ENCODE data around the gene C1QTNF8. TPM values are rescaled to one million over a fixed set of nuclear protein-coding genes. Genes with fewer than 3 reads are reported as not detected.

The C1QTNF8 gene
- total RNA-seq, 6 donors from 2014 or later = 0.30 TPM; not detected in 5

DNA sequence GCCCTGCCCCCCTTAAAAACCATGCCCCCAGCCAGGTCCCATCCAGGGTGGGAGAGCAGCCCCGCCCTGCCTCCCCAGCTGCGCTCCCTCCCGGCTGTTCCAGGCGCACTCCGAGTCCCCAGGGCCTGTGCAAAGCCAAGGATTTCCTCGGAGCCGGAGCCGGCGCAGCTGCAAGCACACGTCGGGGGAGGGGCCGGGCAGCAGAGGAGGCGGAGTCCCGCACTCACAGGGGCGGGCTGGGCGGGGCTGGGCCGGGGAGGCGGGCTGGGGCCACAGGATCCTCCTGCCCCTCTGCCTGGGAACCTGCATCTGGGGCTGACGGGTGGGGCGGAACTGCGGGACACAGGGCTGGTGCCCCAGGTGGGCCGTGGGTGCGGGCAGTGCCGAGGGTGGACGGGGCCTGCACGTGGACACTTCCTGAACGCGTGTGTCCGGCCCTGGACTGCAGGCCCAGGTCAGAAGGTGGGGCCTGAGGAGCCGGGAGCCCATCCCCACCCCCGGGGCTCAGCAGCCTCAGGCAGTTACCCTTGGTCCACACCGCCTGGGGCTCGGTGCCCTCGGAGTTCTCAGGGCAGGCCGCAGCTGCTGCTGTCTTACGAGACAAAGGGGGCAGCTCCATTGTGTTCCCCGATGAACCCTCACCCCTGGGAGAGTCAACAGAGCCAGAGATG, 47.5 kb downstream of the C1QTNF8 start:
- DNase-seq = peak in 1 of 2 donors; percentile 81
- peak in 1 of 2 donors; percentile 67 for ATAC-seq (ENCODE audit: low FRiP score in 2 of 2)
- H3K27ac ChIP-seq = no peak overlapping the region
- TF ChIP-seq POLR2A (IDR thresholded peaks at IDR 0.05) = no peak
- no peak for TF ChIP-seq POLR2AphosphoS5 (IDR thresholded peaks at IDR 0.05)
- TF ChIP-seq, protein P1, sequence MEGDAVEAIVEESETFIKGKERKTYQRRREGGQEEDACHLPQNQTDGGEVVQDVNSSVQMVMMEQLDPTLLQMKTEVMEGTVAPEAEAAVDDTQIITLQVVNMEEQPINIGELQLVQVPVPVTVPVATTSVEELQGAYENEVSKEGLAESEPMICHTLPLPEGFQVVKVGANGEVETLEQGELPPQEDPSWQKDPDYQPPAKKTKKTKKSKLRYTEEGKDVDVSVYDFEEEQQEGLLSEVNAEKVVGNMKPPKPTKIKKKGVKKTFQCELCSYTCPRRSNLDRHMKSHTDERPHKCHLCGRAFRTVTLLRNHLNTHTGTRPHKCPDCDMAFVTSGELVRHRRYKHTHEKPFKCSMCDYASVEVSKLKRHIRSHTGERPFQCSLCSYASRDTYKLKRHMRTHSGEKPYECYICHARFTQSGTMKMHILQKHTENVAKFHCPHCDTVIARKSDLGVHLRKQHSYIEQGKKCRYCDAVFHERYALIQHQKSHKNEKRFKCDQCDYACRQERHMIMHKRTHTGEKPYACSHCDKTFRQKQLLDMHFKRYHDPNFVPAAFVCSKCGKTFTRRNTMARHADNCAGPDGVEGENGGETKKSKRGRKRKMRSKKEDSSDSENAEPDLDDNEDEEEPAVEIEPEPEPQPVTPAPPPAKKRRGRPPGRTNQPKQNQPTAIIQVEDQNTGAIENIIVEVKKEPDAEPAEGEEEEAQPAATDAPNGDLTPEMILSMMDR (IDR thresholded peaks at IDR 0.05) = no peak
- TF ChIP-seq EP300 (IDR thresholded peaks at IDR 0.05) = no peak
- H3K36me3 ChIP-seq = no peaks in the 10 kb centered on the region
- H3K9me3 ChIP-seq = no peaks in the 10 kb centered on the region
- no peak overlapping the region for H3K4me3 ChIP-seq
- H3K27me3 ChIP-seq = peaks cover 0 to 25% (median 3%) of the 10 kb centered on the region in 4 donors
- 61% methylated on average over 11 of the region's 37 CpGs; no CpG with 5 or more reads in 1 of the 2 donors for WGBS, 2 donors
- H3K4me1 ChIP-seq = peaks cover 0 to 8% (median 0%) of the 10 kb centered on the region in 4 donors

DNA sequence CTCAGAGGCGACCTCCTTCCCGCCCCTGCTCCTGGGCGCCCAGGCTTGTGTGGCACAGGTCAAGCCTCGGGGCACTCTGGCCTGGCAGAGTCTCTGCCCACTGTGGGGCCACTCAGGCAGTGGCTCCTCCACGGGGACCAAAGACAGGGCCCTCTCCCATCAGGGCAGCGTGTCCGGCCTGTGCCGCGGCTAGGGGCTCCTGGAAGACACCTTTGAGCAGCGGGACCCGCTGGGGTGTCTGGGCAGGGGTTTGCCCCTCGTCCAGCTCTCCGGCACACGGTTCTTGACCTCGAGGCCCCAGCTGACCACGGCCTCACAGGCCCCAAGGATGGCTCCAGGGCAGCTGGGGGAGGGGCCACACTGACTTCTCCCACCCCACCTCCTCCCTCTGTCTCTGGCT, 48.2 kb downstream of the C1QTNF8 start:
- Histone ChIP-seq H3K27ac (no peak overlapping the region), H3K36me3 (no peaks in the 10 kb centered on the region), H3K9me3 (no peaks in the 10 kb centered on the region), H3K4me1 (peaks cover 0 to 8% (median 0%) of the 10 kb centered on the region in 4 donors), H3K4me3 (no peak overlapping the region), H3K27me3 (peaks cover 0 to 25% (median 3%) of the 10 kb centered on the region in 4 donors)
- WGBS, 2 donors = 78 to 81% methylated on average over 10 to 15 of the region's 16 CpGs
- ATAC-seq (ENCODE audit: low FRiP score in 2 of 2) (no peak), DNase-seq (peak in 1 of 2 donors; percentile 70)
- no peak for TF ChIP-seq EP300 (IDR thresholded peaks at IDR 0.05)
- no peak for TF ChIP-seq POLR2A (IDR thresholded peaks at IDR 0.05)
- TF ChIP-seq, protein P1 (IDR thresholded peaks at IDR 0.05) = no peak
- no peak for TF ChIP-seq POLR2AphosphoS5 (IDR thresholded peaks at IDR 0.05)

DNA sequence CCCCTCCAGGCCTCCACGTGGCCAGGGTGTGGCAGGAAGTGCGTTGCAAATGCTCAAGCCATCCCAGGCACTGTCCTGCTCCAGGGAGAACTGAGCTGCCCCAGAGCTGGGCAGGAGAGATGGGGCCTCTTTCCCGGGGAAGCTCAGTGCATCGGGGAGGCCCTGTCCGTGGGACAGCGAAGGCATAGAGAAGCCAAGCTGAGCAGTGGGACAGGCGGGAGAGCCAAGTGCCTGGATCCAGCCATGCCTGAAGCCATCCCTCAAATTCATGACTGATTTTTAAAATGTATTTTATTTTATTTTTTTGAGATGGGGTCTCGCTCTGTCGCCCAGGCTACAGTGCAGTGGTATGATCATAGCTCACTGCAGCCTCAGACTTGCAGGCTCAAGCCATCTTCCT, 48.9 kb downstream of the C1QTNF8 start:
- TF ChIP-seq EP300 (IDR thresholded peaks at IDR 0.05) = no peak
- TF ChIP-seq, protein P1 (IDR thresholded peaks at IDR 0.05) = no peak
- TF ChIP-seq POLR2A (IDR thresholded peaks at IDR 0.05) = no peak
- TF ChIP-seq POLR2AphosphoS5 (IDR thresholded peaks at IDR 0.05) = no peak
- H3K9me3 ChIP-seq = no peaks in the 10 kb centered on the region
- H3K27ac ChIP-seq = no peak overlapping the region
- H3K4me3 ChIP-seq = no peak overlapping the region
- no peaks in the 10 kb centered on the region for H3K36me3 ChIP-seq
- peaks cover 0 to 8% (median 0%) of the 10 kb centered on the region in 4 donors for H3K4me1 ChIP-seq
- peaks cover 0 to 25% (median 3%) of the 10 kb centered on the region in 4 donors for H3K27me3 ChIP-seq
- ATAC-seq (ENCODE audit: low FRiP score in 2 of 2) = no peak
- no peak for DNase-seq
- 85 to 93% methylated on average over 7 to 9 of the region's 9 CpGs for WGBS, 2 donors

DNA sequence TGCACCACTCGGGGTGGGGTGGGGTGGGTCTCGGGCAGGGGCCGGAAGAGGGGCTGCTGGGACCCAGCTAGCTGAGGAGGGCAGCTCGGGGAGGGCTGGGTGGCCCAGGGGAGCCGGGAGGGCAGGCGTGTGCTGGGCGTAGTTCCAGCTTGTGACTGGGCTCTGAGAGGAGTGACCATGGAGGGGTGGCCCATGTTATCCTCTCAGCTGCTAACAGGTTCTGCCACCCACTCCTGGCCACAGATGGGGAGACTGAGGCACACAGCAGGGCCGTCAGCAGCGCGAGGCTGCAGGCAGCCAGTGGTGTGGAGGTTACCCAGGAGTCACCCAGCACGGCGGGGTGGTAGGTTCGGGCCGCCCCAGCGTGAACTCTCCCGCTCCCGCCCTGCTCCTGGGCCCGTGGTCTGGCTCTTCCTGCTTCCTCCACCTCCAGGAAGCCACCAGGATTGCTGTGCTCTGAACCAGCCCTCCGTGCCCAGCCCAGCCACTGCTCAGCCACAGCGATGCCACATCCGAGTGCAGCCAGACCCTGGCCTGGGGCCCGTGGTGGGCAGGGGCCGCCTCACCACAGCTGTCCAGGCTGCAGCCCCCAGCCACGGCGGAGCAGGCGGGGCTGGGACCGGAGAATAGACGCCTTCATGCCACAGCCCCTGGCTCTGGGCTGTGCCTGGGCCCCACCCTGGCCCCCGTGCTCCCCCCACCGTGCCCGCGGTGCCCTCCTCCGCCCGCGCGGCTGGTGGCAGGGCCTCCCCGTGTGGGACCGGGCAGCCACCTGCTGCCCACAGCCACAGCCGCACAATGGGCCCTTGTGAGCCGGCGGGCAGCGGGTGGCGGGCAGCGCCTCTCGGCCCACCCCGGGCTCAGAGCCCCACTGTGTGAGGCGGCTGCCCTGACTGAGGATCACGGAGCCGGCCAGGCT, 49.8 kb downstream of the C1QTNF8 start:
- Histone ChIP-seq H3K4me1 (peaks cover 0 to 8% (median 0%) of the 10 kb centered on the region in 4 donors), H3K27ac (no peak overlapping the region), H3K36me3 (no peaks in the 10 kb centered on the region), H3K9me3 (peaks cover 0 to 6% (median 0%) of the 10 kb centered on the region in 4 donors), H3K27me3 (peaks cover 0 to 25% (median 3%) of the 10 kb centered on the region in 4 donors), H3K4me3 (no peak overlapping the region)
- no peak for ATAC-seq (ENCODE audit: low FRiP score in 2 of 2)
- TF ChIP-seq, protein P1 (IDR thresholded peaks at IDR 0.05) = no peak
- TF ChIP-seq POLR2AphosphoS5 (IDR thresholded peaks at IDR 0.05) (no peak), POLR2A (IDR thresholded peaks at IDR 0.05) (no peak), EP300 (IDR thresholded peaks at IDR 0.05) (no peak)
- DNase-seq = peak in 1 of 2 donors; percentile 76
- WGBS, 2 donors = 87% methylated on average over 18 of the region's 49 CpGs; no CpG with 5 or more reads in 1 of the 2 donors

Measured in upper lobe of left lung (tissue), 6 donors.